Psoas muscle (tissue), 8 donors: Measurements from ENCODE around the gene ANP32E. TPM values are rescaled to one million over a fixed set of nuclear protein-coding genes. Genes with fewer than 3 reads are reported as not detected.
"Not testable (repeated sequence)": the region's sequence is repeated elsewhere in the genome, so short reads cannot be mapped to it uniquely, and the experiment has no call there.

Experiments used
- ATAC-seq, 4 donors: fragments of 200-7000 bp; cut with Tn5 transposase; one replicate each; pipeline ENCODE4 v1.9.1; 2020; ENCODE audit warnings: moderate library complexity in 3 of 4, mild to moderate bottlenecking in 2 of 4
- DNase-seq, 2 donors: peaks; one replicate each; pipeline ENCODE4 v3.0.0-alpha.2; 2020
- H3K27ac ChIP-seq: fragments of 200-600 bp; one replicate; pipeline ENCODE4 v1.8.0; 2022
- H3K27me3 ChIP-seq, 3 donors: fragments of 200-600 bp in 1 of 3; one replicate each; pipeline versions ENCODE4 v1.6.1 to v1.8.0; 2013 to 2022; ENCODE audit warnings: low read length in 2 of 3, mild to moderate bottlenecking in 2 of 3, moderate library complexity in 1 of 3; ENCODE audit not compliant: insufficient read depth in 3 of 3
- H3K36me3 ChIP-seq, 2 donors: fragments of 200-600 bp in 1 of 2; one replicate each; pipeline versions ENCODE4 v1.6.1 to v1.8.0; 2013 to 2022; ENCODE audit warnings: low read depth in 1 of 2, mild to moderate bottlenecking in 1 of 2, moderate library complexity in 1 of 2; ENCODE audit not compliant: insufficient read depth in 1 of 2
- H3K4me1 ChIP-seq: fragments of 200-600 bp; one replicate; pipeline ENCODE4 v1.8.0; 2022
- H3K4me3 ChIP-seq: fragments of 200-600 bp; one replicate; pipeline ENCODE4 v1.8.0; 2022; ENCODE audit warnings: mild to moderate bottlenecking
- H3K9me3 ChIP-seq: fragments of 200-600 bp; one replicate; pipeline ENCODE4 v1.8.0; 2022
- CTCF ChIP-seq: fragments of 200-600 bp; IDR thresholded peaks from one replicate; pipeline ENCODE4 v1.8.0; 2022; ENCODE audit warnings: antibody characterized with exemption
- WGBS, 3 donors: extraction: QIAGEN DNeasy Blood & Tissue Kit; methylation state at CpG; one replicate each; pipeline versions ENCODE4 v1.1.6 to v1.1.7; 2013; 5-methylcytosine and 5-hydroxymethylcytosine counted together
- intact Hi-C, 2 donors: fragments of 100-400 bp; cut with DNase I; formaldehyde crosslinking; loops; one replicate each; pipeline versions ENCODE4 v1.11.0 to v1.14.2; 2022
- polyA plus RNA-seq, 3 donors: library from polyadenylated mRNA; stranded (reverse); fragments of 200-250 nt; gene quantifications; one replicate each; pipeline ENCODE4 v1.2.3, GENCODE V29; 2013
- total RNA-seq, 4 donors: library from RNA; stranded (reverse); fragmentation: NEBNext Ultra II Directional in 2 of 4; extraction: Animal tissue kit (Norgen Biotek cat#: 25700) in 2 of 4; gene quantifications; one replicate each; pipeline versions ENCODE4 v1.2.1 to v1.2.4, GENCODE V29; 2021 to 2023
- donor health status: healthy with polysubstance abuse.
- donor health status: DM: no; HTN: no; CAD: no; lungs with moderate emphysema.
- donor health status: Bipolar disorder and iron deficiency.
- donor health status: healthy.
- donor health status: DM: yes; HTN: yes; CAD: no.
- donor health status: DM: no; HTN: no; CAD: no.
- donor health status: DM: no; HTN: no; CAD: no.
- donor health status: DM: yes; HTN: yes; CAD: no.

The ANP32E gene
- total and polyA plus RNA-seq, 7 donors: 14.4 to 93.0 (median 27.4) TPM

DNA sequence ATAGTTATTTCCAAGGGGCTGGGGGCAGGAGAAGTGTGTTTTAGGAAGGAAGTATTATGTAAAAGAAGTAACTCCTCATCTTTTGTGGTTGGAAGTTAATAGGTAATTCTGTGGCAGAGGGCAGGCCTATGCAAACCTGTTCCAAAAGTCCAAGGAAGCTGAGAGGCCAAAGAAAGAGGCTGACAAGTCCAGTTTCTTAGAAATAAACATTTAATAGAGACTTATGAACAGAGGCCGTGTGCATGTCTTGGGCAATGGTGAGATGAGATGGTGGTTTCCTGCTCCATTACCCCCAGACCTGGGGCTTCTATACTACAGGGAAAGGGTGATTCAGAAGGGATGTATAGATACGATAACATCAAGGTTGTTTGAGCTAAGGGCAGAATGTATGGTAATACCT lies 14.0 kb upstream of the ANP32E start:
- ATAC-seq (no peak), DNase-seq (no peak)
- H3K36me3 ChIP-seq: no peaks in the 10 kb centered on the region
- H3K9me3 ChIP-seq: no peaks in the 10 kb centered on the region
- H3K4me1 ChIP-seq: no peaks in the 10 kb centered on the region
- H3K27ac ChIP-seq: no peak overlapping the region
- intact Hi-C loops: no loop called here
- H3K4me3 ChIP-seq: no peak overlapping the region
- no peaks in the 10 kb centered on the region for H3K27me3 ChIP-seq
- 64 to 79% (median 74%) methylated on average over 2 of the region's 2 CpGs for WGBS, 3 donors
- TF ChIP-seq CTCF: no peak

DNA sequence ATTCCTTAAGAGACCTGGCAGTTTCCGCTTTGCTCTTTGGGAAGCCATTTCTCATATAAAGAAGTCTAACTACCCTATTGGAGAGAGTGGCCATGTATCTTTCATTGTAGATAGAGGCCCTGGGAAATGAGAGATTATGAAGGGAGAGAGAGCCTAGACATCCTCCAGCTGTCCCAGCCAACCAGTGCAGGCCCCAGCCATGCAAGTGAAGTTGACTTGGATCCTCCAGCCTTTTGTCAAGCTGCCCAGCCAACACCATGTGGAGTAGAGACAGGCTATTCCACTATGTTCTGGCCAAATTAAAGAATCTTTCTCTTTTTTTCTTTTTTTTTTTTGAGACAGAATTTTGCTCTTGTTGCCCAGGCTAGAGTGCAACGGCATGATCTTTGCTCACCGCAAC lies 7.1 kb upstream of the ANP32E start:
- DNase-seq (no peak), ATAC-seq (no peak)
- Histone ChIP-seq H3K4me1 (no peaks in the 10 kb centered on the region), H3K36me3 (no peaks in the 10 kb centered on the region), H3K4me3 (no peak overlapping the region), H3K27me3 (no peaks in the 10 kb centered on the region), H3K27ac (no peak overlapping the region), H3K9me3 (no peaks in the 10 kb centered on the region)
- intact Hi-C loops: no loop called here
- no peak for TF ChIP-seq CTCF
- 90 to 97% (median 92%) methylated on average over 3 of the region's 3 CpGs for whole genome bisulfite sequencing, 3 donors

DNA sequence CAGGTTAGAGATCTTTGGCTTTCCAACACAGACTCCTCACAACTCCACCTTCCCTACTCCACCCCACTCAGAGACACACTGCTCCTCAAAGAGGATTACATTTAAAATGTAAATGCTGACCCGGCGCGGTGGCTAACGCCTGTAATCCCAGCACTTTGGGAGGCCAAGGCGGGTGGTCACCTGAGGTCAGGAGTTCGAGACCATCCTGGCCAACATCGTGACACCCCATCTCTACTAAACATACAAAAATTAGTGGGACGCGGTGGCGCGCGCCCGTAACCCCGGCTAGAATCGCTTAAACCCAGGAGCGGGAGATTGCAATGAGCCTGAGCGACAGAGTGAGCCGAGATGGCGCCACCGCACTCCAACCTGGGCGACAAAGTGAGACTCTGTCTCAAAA lies 1.8 kb upstream of the ANP32E start:
- no peaks in the 10 kb centered on the region for H3K36me3 ChIP-seq
- intact Hi-C loops: loop anchor here in 1 of 2 donors (5.0 kb wide), 1 partner anchor 45 kb away; the partner anchor contains the start of gene CIART
- H3K27ac ChIP-seq: no peak overlapping the region
- ATAC-seq (no peak), DNase-seq (no peak)
- no peak for TF ChIP-seq CTCF
- H3K4me1 ChIP-seq: peaks cover 3% of the 10 kb centered on the region
- H3K27me3 ChIP-seq: no peaks in the 10 kb centered on the region
- no peaks in the 10 kb centered on the region for H3K9me3 ChIP-seq
- 95 to 96% (median 95%) methylated on average over 21 of the region's 21 CpGs for WGBS, 3 donors
- H3K4me3 ChIP-seq: no peak overlapping the region

DNA sequence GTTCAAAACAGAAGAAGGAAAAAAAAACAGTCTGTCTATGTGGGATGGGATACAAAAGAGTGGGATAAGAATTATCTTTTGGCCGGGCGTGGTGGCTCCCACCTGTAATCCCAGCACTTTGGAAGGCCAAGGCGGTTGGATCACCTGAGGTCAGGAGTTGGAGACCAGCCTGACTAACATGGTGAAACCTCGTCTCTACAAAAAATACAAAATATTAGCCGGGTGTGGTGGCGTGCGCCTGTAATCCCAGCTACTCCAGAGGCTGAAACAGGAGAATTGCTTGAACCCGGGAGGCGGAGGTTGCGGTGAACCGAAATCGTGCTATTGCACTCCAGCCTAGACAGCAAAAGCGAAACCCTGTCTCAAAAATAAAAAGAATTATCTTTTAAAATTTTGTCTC lies 1.3 kb upstream of the ANP32E start:
- not testable (repeated sequence) for DNase-seq, H3K27me3 ChIP-seq, H3K36me3 ChIP-seq, H3K9me3 ChIP-seq, H3K4me3 ChIP-seq, H3K27ac ChIP-seq, H3K4me1 ChIP-seq, ATAC-seq
- WGBS, 3 donors: 90 to 94% (median 93%) methylated on average over 13 of the region's 13 CpGs
- intact Hi-C loops: loop anchor here in 1 of 2 donors (5.0 kb wide), 1 partner anchor 45 kb away; the partner anchor contains the start of gene CIART

DNA sequence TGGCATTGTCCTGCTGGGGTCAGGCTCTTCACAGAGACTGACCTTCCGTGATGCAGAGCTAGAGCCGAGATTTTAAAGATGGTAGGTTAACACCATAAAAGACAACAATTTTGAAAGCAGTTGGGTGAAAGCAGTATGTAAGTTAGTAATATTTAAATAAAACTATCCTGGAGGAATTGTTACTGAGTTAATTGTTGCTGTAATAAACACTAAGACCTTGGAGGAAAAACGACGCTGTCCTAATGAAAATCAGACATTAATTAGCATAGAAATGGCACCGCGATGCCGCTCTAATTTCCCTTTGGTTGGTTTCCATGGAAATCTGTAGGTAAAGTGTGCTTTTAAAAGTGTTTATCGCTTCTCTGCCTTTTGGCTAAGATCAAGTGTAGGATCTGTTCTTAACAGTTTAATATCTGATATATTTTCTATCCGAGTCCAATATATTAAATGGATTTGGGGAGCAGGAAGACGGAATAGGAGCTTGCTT lies 745 bp upstream of the ANP32E start:
- intact Hi-C loops: loop anchor here in 1 of 2 donors (5.0 kb wide), 1 partner anchor 46 kb away; the partner anchor contains the start of gene CIART
- ATAC-seq: no peak
- WGBS, 3 donors: 24 to 33% (median 26%) methylated on average over 10 of the region's 10 CpGs

More for the DNA sequence above, 745 bp upstream of the ANP32E start:
- Histone ChIP-seq H3K9me3 (no peaks in the 10 kb centered on the region), H3K4me3 (peak overlapping the region; percentile 83), H3K27ac (no peak overlapping the region), H3K4me1 (peaks cover 3% of the 10 kb centered on the region), H3K36me3 (no peaks in the 10 kb centered on the region), H3K27me3 (no peaks in the 10 kb centered on the region)
- DNase-seq: no peak
- no peak for TF ChIP-seq CTCF
